GM21786 (cell line): Measurements from ENCODE around the gene RTN4R.
"Not testable (repeated sequence)": the region's sequence is repeated elsewhere in the genome, so short reads cannot be mapped to it uniquely, and the experiment has no call there.

Experiments used
- ATAC-seq: cut with Tn5 transposase; IDR thresholded peaks from one replicate; pipeline ENCODE4 v1.9.1; 2021; ENCODE audit not compliant: unreplicated experiment

Gene RTN4R

GRCh38 chr22:20289182-20290044 is 21.3 kb upstream of the RTN4R start:
- ATAC-seq: not testable (repeated sequence)

DNA sequence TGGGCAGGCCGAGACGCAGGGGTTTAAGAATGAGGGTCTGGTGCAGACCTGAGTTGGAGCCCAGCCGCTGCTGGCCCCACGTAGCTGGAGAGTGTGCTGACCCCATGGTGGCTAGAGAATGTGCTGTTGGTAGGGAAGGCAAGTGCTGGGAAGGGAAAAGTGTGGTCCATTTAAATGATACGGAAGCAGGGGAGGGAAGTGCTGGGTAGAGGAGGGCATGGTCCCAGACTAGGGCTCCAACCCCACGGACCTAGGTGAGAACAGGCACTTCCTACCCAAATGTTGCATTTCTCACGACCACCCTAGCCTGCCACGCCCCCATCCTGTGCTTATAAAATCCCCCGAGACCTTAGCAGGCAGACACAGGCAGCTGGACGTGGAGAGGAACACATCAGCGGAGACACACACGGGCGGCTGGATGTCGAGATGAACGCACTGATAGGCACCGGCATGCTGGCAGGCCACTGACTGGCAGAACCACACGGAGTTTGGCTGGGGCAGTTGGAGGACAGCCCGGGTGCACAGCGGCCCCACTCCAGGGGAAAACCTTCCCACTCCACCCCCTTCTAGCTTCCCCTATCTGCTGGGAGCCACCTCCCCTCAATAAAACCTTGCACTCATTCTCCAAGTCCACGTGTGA is 18.8 kb upstream of the RTN4R start:
- ATAC-seq: not testable (repeated sequence)

GRCh38 chr22:20286312-20286660 is 18.2 kb upstream of the RTN4R start:
- not testable (repeated sequence) for ATAC-seq

GRCh38 chr22:20285473-20286311 is 17.6 kb upstream of the RTN4R start:
- not testable (repeated sequence) for ATAC-seq

- no peak for ATAC-seq
Measured at GRCh38 chr22:20284471-20285086, 16.5 kb upstream of the RTN4R start.

- ATAC-seq: no peak
Measured at GRCh38 chr22:20283674-20284066, 15.6 kb upstream of the RTN4R start.

GRCh38 chr22:20282901-20283673 is 15.0 kb upstream of the RTN4R start:
- no peak for ATAC-seq

- no peak for ATAC-seq
Measured at GRCh38 chr22:20281891-20282290, 13.8 kb upstream of the RTN4R start.

- not testable (repeated sequence) for ATAC-seq
Measured at GRCh38 chr22:20281473-20281872, 13.4 kb upstream of the RTN4R start.

- ATAC-seq: no peak
Measured at GRCh38 chr22:20280866-20281265, 12.7 kb upstream of the RTN4R start.

GRCh38 chr22:20280163-20280562 is 12.0 kb upstream of the RTN4R start:
- ATAC-seq: not testable (repeated sequence)

GRCh38 chr22:20279662-20280134 is 11.6 kb upstream of the RTN4R start:
- ATAC-seq: no peak

GRCh38 chr22:20278726-20279490 is 10.8 kb upstream of the RTN4R start:
- ATAC-seq: not testable (repeated sequence)

DNA sequence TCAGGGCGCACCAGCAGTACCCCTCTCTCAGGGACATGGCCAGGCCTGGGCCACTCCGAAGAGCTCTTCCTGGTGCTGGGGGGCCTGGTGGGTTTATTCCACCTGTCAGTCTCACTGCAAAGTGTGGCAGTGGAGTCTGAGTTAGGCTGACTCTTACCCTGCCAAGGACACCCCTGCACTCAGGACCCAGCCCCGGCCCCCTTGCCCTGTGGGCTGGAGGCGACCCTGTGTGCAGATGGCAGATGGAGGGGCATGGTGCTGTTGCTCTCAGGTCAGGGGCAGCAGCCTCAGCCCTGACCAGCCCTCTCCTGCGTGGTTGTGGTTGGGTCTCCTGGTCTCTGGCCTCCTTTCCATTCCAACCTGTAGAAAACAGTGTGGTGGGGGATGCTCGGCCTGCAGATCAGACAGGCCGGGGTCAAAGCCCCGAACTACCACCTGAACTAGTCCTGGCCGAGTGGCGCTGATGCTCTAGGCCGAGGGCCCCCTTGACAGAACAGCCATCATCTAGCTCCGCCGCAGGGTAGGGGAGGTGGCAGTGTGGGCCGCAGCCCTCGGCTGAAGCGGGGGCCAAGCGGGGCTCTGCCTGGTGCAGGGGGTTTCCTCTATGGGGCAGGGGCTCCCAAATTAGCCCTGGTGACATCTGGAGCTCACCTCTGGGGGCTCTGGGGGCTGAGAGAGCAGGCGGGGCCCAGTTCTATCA is 10.0 kb upstream of the RTN4R start:
- ATAC-seq: not testable (repeated sequence)

GRCh38 chr22:20276468-20276867 is 8.3 kb upstream of the RTN4R start:
- ATAC-seq: no peak

DNA sequence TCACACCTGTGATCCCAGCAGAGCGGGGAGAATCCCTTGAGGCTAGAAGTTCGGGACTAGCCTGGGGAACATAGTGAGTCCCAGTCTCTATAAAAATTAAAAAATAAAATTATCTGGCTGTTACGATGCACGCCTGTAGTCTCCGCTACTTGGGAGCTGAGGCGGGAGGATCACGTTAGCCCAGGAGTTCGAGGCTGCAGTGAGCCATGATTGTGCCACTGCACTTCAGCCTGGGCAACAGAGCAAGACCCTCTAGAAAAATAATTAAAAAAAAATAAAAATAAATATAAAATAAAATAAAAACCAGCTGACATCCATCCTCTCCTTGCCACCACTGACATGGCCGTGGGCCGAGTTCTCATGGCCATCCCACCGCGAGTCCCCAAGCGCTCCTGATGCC is 7.7 kb upstream of the RTN4R start:
- ATAC-seq: no peak

DNA sequence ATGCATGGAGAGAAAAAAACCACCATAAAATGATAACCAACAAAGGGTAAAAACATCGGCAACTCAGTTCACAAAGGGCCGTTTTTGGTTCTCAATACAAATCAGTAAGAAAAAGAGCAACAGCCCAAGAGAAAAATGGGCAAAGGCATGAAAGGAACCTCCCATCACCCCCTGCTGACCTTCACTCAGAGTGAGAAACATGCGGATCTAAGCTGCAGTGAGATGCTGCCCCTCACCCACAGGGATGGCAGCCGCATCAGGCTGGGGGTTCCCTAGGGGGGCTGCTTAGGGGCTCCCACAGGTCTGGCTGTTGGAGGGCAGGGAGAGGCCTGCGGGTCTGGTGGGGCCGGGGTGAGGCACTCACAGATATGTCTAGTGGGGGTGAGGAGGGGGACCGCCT is 7.2 kb upstream of the RTN4R start:
- ATAC-seq: not testable (repeated sequence)

DNA sequence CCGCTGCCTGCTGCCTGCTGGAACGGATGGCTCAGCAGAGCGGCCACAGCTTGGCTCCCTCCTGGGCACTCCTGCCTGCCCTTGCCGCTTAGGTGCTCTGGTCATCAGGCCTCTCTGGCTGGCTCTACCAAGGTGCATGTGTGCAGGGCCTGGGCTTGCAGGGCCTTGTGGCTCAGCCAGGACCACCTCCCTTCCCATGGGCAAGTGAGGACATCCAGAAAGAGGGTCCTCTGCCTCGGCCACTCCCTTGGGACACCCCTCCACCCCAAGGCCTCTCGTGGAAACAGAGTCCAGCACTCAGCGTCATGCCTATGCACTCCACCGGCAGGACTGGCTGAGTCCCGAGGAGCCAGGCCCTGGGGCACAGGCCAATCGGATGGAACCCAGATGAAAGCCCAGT is 6.3 kb upstream of the RTN4R start:
- not testable (repeated sequence) for ATAC-seq

GRCh38 chr22:20273758-20274181 is 5.7 kb upstream of the RTN4R start:
- ATAC-seq: no peak
